Activated CD8-positive, alpha-beta memory T cell treated with anti-CD3 and anti-CD28 coated beads, Interleukin-2, amount 10 ng/mL, durations not matched to agents 7 days and 5 days (primary cell): Measurements from ENCODE around the gene CBFB. TPM values are rescaled to one million over a fixed set of nuclear protein-coding genes. Genes with fewer than 3 reads are reported as not detected.
"Not testable (repeated sequence)": the region's sequence is repeated elsewhere in the genome, so short reads cannot be mapped to it uniquely, and the experiment has no call there.

Experiments
- ATAC-seq: fragments of 150-1000 bp; cut with Tn5 transposase; one replicate; pipeline ENCODE4 v1.10.0; 2021; ENCODE audit warnings: moderate library complexity
- CTCF ChIA-PET: fragments of 350-600 bp; sonication (Branson Sonifier 250); formaldehyde crosslinking; loops from one replicate; lab custom pipeline; 2021; ENCODE audit warnings: antibody characterized with exemption; lab: Charles Lee
- DNase-seq: peaks from one replicate; pipeline ENCODE4 v3.0.0-alpha.2; 2020
- H3K27ac Mint-ChIP-seq: one replicate; pipeline ENCODE4 v1.8.0; 2021; ENCODE audit warnings: mild to moderate bottlenecking, mixed read lengths
- H3K27me3 Mint-ChIP-seq: one replicate; pipeline ENCODE4 v1.8.0; 2021; ENCODE audit warnings: mixed read lengths
- H3K36me3 Mint-ChIP-seq: one replicate; pipeline ENCODE4 v1.8.0; 2021; ENCODE audit warnings: mild to moderate bottlenecking, mixed read lengths
- H3K4me1 Mint-ChIP-seq: one replicate; pipeline ENCODE4 v1.8.0; 2021; ENCODE audit warnings: mixed read lengths
- H3K4me3 Mint-ChIP-seq: one replicate; pipeline ENCODE4 v1.8.0; 2021; ENCODE audit warnings: mild to moderate bottlenecking, moderate library complexity, mixed read lengths
- H3K9me3 Mint-ChIP-seq: one replicate; pipeline ENCODE4 v1.8.0; 2022; ENCODE audit warnings: low read depth, mixed read lengths
- total RNA-seq, 2 experiments: library from RNA; stranded (reverse); gene quantifications; one replicate each; pipeline ENCODE4 v1.2.3, GENCODE V29; 2021

The CBFB gene
- total RNA-seq, 2 experiments from 2014 or later = 180 to 196 TPM

- H3K4me1 Mint-ChIP-seq = peaks cover 61% of the 10 kb centered on the region
- no peak overlapping the region for H3K4me3 Mint-ChIP-seq
- CTCF ChIA-PET = interaction anchor here (0.9 to 1.6 kb wide), 3 partner anchors 10 to 120 kb away, joined by 3 to 5 read pairs (median 4); partner anchors contain the start of gene B3GNT9
- DNase-seq = no peak
- H3K36me3 Mint-ChIP-seq = peaks cover 55% of the 10 kb centered on the region
- H3K9me3 Mint-ChIP-seq = no peaks in the 10 kb centered on the region
- no peak for ATAC-seq
- H3K27ac Mint-ChIP-seq = no peak overlapping the region
- H3K27me3 Mint-ChIP-seq = no peaks in the 10 kb centered on the region
Observed at GRCh38 chr16:67034487-67034886, 5.5 kb downstream of the CBFB start.

GRCh38 chr16:67035364-67035763 lies 6.4 kb downstream of the CBFB start:
- no peaks in the 10 kb centered on the region for H3K9me3 Mint-ChIP-seq
- H3K27me3 Mint-ChIP-seq = no peaks in the 10 kb centered on the region
- ATAC-seq = no peak
- no peak for DNase-seq
- peaks cover 66% of the 10 kb centered on the region for H3K4me1 Mint-ChIP-seq
- H3K4me3 Mint-ChIP-seq = no peak overlapping the region
- CTCF ChIA-PET = interaction anchor here (0.9 to 1.6 kb wide), 3 partner anchors 9 to 120 kb away, joined by 3 to 5 read pairs (median 4); no protein-coding TSS in a partner anchor
- H3K36me3 Mint-ChIP-seq = peaks cover 57% of the 10 kb centered on the region
- H3K27ac Mint-ChIP-seq = no peak overlapping the region

- no peak overlapping the region for H3K4me3 Mint-ChIP-seq
- peaks cover 67% of the 10 kb centered on the region for H3K4me1 Mint-ChIP-seq
- H3K27me3 Mint-ChIP-seq = no peaks in the 10 kb centered on the region
- CTCF ChIA-PET = interaction anchor here (1.3 kb wide), 1 partner anchor 16 kb away, joined by 3 read pairs; no protein-coding TSS in a partner anchor
- ATAC-seq (no peak), DNase-seq (no peak)
- no peaks in the 10 kb centered on the region for H3K9me3 Mint-ChIP-seq
- H3K27ac Mint-ChIP-seq = no peak overlapping the region
- peaks cover 60% of the 10 kb centered on the region for H3K36me3 Mint-ChIP-seq
Observed at GRCh38 chr16:67036323-67036741, 7.4 kb downstream of the CBFB start.

- Mint-ChIP-seq H3K27ac (peak overlapping the region; percentile 36), H3K27me3 (no peaks in the 10 kb centered on the region), H3K4me1 (peaks cover 53% of the 10 kb centered on the region), H3K4me3 (no peak overlapping the region), H3K9me3 (no peaks in the 10 kb centered on the region), H3K36me3 (peaks cover 49% of the 10 kb centered on the region)
- ATAC-seq = peak; percentile 39
- DNase-seq = no peak
- CTCF ChIA-PET = interaction anchor here (1.8 to 2.1 kb wide), 2 partner anchors 22 to 61 kb away, joined by 5 read pairs; no protein-coding TSS in a partner anchor
Observed at GRCh38 chr16:67039260-67040020, 10.5 kb downstream of the CBFB start.

GRCh38 chr16:67040166-67040565 lies 11.2 kb downstream of the CBFB start:
- CTCF ChIA-PET = interaction anchor here (2.1 to 2.3 kb wide), 2 partner anchors 22 to 60 kb away, joined by 5 to 8 read pairs; no protein-coding TSS in a partner anchor
- Mint-ChIP-seq H3K4me1 (peaks cover 46% of the 10 kb centered on the region), H3K9me3 (no peaks in the 10 kb centered on the region), H3K4me3 (no peak overlapping the region), H3K36me3 (peaks cover 44% of the 10 kb centered on the region), H3K27ac (no peak overlapping the region), H3K27me3 (no peaks in the 10 kb centered on the region)
- no peak for ATAC-seq
- DNase-seq = no peak

- no peak for DNase-seq
- ATAC-seq = no peak
- Mint-ChIP-seq H3K27ac (no peak overlapping the region), H3K36me3 (peaks cover 42% of the 10 kb centered on the region), H3K4me3 (no peak overlapping the region), H3K4me1 (peaks cover 42% of the 10 kb centered on the region), H3K27me3 (no peaks in the 10 kb centered on the region), H3K9me3 (no peaks in the 10 kb centered on the region)
- CTCF ChIA-PET = interaction anchor here (0.6 to 2.3 kb wide), 5 partner anchors 11 to 74 kb away, joined by 3 to 8 read pairs (median 5); no protein-coding TSS in a partner anchor
Observed at GRCh38 chr16:67040906-67041305, 12.0 kb downstream of the CBFB start.

- Mint-ChIP-seq H3K36me3 (peaks cover 40% of the 10 kb centered on the region), H3K4me1 (peaks cover 40% of the 10 kb centered on the region)
- not testable (repeated sequence) for H3K4me3 Mint-ChIP-seq, H3K27me3 Mint-ChIP-seq, ATAC-seq, H3K27ac Mint-ChIP-seq, DNase-seq, H3K9me3 Mint-ChIP-seq
- CTCF ChIA-PET = interaction anchor here (0.6 to 2.3 kb wide), 5 partner anchors 12 to 74 kb away, joined by 3 to 8 read pairs (median 5); no protein-coding TSS in a partner anchor
Observed at GRCh38 chr16:67041520-67041919, 12.6 kb downstream of the CBFB start.

GRCh38 chr16:67043420-67043819 lies 14.5 kb downstream of the CBFB start:
- H3K27ac Mint-ChIP-seq = no peak overlapping the region

GRCh38 chr16:67050796-67051195 lies 21.8 kb downstream of the CBFB start:
- H3K36me3 Mint-ChIP-seq = peaks cover 20% of the 10 kb centered on the region
- no peaks in the 10 kb centered on the region for H3K9me3 Mint-ChIP-seq
- no peak overlapping the region for H3K4me3 Mint-ChIP-seq
- DNase-seq (no peak), ATAC-seq (no peak)
- H3K4me1 Mint-ChIP-seq = peaks cover 40% of the 10 kb centered on the region
- CTCF ChIA-PET = no interaction called here
- no peak overlapping the region for H3K27ac Mint-ChIP-seq
- H3K27me3 Mint-ChIP-seq = no peaks in the 10 kb centered on the region

More at GRCh38 chr16:67043420-67043819, 14.5 kb downstream of the CBFB start:
- no peak for ATAC-seq
- no peaks in the 10 kb centered on the region for H3K9me3 Mint-ChIP-seq
- H3K27me3 Mint-ChIP-seq = no peaks in the 10 kb centered on the region
- CTCF ChIA-PET = interaction anchor here (0.9 to 2.3 kb wide), 10 partner anchors 8 to 112 kb away, joined by 3 to 13 read pairs (median 4); no protein-coding TSS in a partner anchor
- H3K4me3 Mint-ChIP-seq = no peak overlapping the region
- peaks cover 33% of the 10 kb centered on the region for H3K36me3 Mint-ChIP-seq
- DNase-seq = no peak
- H3K4me1 Mint-ChIP-seq = peaks cover 38% of the 10 kb centered on the region

- peak overlapping the region; percentile 97 for H3K27ac Mint-ChIP-seq
- ATAC-seq (peak; percentile 14), DNase-seq (no peak)
- CTCF ChIA-PET = interaction anchor here (0.9 to 2.7 kb wide), 9 partner anchors 8 to 107 kb away, joined by 3 to 12 read pairs (median 3); partner anchors contain the start of genes FBXL8 and TRADD
- H3K4me3 Mint-ChIP-seq = peak overlapping the region; percentile 77
- H3K27me3 Mint-ChIP-seq = no peaks in the 10 kb centered on the region
- H3K9me3 Mint-ChIP-seq = no peaks in the 10 kb centered on the region
- H3K4me1 Mint-ChIP-seq = peaks cover 46% of the 10 kb centered on the region
- H3K36me3 Mint-ChIP-seq = peaks cover 24% of the 10 kb centered on the region
Observed at GRCh38 chr16:67052399-67052798, 23.4 kb downstream of the CBFB start.

GRCh38 chr16:67053767-67054334 lies 24.9 kb downstream of the CBFB start:
- CTCF ChIA-PET = interaction anchor here (0.7 to 2.7 kb wide), 12 partner anchors 9 to 173 kb away, joined by 3 to 14 read pairs (median 4); partner anchors contain the start of genes CES3, FBXL8, TMEM208 and TRADD
- Mint-ChIP-seq H3K27ac (peak overlapping the region; percentile 97), H3K36me3 (peaks cover 30% of the 10 kb centered on the region), H3K4me1 (peaks cover 55% of the 10 kb centered on the region), H3K9me3 (no peaks in the 10 kb centered on the region), H3K27me3 (no peaks in the 10 kb centered on the region), H3K4me3 (peak overlapping the region; percentile 77)
- ATAC-seq = peak; percentile 20
- DNase-seq = no peak

GRCh38 chr16:67054901-67055300 lies 26.0 kb downstream of the CBFB start:
- no peaks in the 10 kb centered on the region for H3K9me3 Mint-ChIP-seq
- no peak for DNase-seq
- ATAC-seq = no peak
- CTCF ChIA-PET = interaction anchor here (0.7 to 2.7 kb wide), 5 partner anchors 16 to 101 kb away, joined by 3 to 14 read pairs (median 9); partner anchors contain the start of gene CES3
- H3K27me3 Mint-ChIP-seq = no peaks in the 10 kb centered on the region
- H3K4me1 Mint-ChIP-seq = peaks cover 56% of the 10 kb centered on the region
- H3K36me3 Mint-ChIP-seq = peaks cover 35% of the 10 kb centered on the region
- peak overlapping the region; percentile 97 for H3K27ac Mint-ChIP-seq
- peak overlapping the region; percentile 77 for H3K4me3 Mint-ChIP-seq
